Central memory CD4-positive, alpha-beta T cell (primary cell): ENCODE data around the gene PYGB.
A peak's percentile ranks its signal among the peaks of the same experiment; 100 is the strongest.

Experiments
- DNase-seq: peaks from one replicate; pipeline ENCODE4 v3.0.0; 2022

The PYGB gene

GRCh38 chr20:25283221-25283951, 35.5 kb downstream of the PYGB start:
- DNase-seq, result no peak

DNA sequence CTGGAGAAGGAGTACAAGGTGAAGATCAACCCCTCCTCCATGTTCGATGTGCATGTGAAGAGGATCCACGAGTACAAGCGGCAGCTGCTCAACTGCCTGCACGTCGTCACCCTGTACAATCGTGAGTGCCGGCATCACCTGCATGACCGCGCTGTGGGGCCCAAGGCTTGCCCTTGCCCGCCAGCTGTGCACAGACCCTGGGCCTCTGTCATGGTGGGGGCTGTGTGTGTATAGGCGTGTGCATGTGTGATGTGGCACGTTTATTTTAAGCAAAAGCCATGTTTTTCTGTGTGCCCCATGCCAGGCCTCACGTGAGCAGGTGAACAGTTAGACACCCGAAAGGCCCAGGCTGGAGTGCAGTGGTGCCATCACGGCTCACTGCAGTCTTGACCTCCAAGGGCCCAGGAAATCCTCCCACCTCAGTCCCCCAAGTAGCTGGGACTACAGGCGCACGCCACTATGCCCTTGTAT, 36.3 kb downstream of the PYGB start:
- DNase-seq, result no peak

GRCh38 chr20:25285091-25285647, 37.3 kb downstream of the PYGB start:
- DNase-seq, result no peak

DNA sequence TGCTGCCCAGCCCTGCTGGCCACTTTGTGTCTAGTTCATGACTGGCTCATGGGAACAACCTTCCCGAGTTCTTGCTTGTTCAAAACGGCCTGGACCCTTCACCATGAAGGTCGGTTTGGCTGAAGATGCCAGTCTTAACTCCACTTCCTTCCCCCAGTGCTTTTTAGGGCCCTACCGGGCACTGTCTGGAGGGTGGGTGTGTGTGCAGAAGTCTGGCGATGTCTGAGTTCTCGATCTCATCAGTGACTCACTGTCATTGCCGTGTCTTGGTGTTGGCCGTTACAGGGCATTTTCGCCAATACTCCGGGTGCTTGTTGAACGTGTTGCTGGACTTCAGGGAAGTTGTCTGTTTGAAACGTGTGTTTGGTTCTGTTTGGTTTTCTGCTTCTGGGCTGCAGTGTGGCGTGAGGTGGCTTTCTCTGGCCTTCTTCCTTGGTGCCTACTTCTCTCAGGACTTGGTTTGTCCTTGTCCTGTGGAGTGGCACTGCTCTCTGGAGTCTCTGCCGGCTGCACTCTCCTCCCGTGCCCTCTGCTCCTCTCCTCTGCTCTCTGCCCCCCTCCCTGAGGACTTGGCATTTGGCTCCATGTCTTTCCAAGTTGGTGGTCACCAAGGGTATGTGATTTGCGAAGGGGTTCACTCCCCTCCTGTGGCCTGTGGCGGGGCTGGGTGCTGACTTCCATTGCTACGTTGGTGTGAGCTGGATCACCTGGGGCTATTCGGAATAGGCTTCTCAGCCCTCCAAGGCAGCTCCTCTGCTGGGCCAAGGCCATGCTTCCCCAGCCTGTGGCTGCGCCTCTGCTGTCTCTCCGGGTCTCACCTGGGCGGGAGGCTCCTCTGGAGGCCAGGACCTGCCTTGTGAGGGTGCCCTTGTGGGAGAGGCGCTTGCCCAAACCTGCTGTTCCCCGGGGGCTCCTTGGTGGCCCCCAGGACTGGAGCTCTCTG, 38.2 kb downstream of the PYGB start:
- DNase-seq, result no peak

- DNase-seq, result no peak
Measured at GRCh38 chr20:25286917-25287316, 39.0 kb downstream of the PYGB start.

GRCh38 chr20:25287631-25288290, 39.9 kb downstream of the PYGB start:
- no peak for DNase-seq

- no peak for DNase-seq
Measured at GRCh38 chr20:25288291-25289181, 40.7 kb downstream of the PYGB start.

- DNase-seq, result no peak
Measured at GRCh38 chr20:25289886-25290597, 42.2 kb downstream of the PYGB start.

GRCh38 chr20:25290646-25291431, 43.0 kb downstream of the PYGB start:
- DNase-seq, result no peak

GRCh38 chr20:25291432-25292133, 43.7 kb downstream of the PYGB start:
- DNase-seq, result no peak

DNA sequence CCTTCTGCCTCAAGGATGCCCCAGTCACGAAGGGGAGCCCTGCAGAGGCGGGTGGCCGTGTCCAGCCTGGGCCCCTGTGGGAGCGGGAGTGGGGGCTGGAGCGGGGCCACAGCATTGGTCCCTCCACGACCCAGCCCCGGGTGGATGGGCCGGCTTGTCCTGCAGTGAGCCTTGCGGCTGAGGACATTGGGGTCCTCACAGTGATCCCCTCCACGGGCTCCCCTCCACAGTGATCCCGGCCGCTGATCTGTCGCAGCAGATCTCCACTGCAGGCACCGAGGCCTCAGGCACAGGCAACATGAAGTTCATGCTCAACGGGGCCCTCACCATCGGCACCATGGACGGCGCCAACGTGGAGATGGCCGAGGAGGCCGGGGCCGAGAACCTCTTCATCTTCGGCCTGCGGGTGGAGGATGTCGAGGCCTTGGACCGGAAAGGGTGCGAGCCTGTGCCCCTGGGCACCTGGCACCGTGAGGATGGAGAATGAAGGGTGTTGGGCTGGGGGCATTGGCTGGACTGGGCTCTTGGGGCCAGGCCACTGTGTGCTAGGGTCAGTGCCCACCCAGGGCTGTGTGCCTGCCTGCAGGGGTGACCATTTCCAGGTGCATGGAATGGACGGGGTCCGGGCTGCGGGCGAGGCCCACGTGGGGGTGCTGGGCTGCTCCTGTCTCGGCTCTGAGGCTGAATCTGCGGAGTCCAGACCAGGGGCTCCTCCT, 44.4 kb downstream of the PYGB start:
- DNase-seq, result no peak

GRCh38 chr20:25293507-25293906, 45.6 kb downstream of the PYGB start:
- DNase-seq, result no peak

- DNase-seq, result no peak
Measured at GRCh38 chr20:25293910-25294458, 46.1 kb downstream of the PYGB start.

DNA sequence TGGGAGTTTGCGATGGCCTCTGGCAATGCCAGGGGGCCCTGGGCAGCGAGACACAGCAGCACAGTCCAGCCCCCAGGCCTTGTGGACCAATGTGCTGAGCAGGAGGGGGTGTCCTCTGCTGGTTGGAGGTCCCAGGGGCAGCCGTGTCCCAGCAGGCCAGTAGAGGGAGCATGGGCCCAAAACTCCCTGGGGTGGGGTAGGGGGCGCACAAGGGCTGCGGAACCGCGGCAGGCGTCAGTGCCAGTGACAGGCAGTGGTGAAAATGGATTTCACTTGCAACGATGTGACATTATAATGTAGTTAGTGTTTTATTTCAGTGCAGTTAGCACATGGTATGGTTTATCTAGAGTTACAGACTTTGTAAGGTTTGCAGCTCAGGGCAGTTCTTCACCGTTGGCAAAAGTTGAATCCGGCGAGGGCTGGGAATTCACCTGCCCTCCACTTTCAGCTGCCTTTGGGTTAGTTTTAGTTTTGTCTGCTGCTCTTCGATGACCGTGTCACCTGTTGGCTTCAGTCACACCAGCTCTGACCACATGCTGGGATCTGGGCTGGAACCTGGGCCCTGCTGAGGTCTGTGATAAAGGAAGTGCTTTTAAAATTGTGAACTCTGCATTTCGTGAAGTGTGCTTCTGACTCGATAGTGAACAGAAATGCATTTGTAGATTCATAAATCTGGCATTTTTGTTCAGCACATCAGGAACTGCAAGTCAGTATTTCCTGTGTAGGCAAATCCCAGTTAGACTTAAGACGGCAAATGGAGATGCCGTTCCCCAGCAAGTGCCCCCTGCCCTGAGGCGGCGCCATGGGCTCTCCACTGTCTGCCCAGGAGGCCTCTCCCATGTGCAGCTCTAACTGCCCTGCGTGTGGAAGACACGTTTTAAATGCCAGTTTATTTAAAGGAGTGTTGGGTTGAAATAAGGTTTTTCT, 46.8 kb downstream of the PYGB start:
- DNase-seq, result peak; percentile 27

DNA sequence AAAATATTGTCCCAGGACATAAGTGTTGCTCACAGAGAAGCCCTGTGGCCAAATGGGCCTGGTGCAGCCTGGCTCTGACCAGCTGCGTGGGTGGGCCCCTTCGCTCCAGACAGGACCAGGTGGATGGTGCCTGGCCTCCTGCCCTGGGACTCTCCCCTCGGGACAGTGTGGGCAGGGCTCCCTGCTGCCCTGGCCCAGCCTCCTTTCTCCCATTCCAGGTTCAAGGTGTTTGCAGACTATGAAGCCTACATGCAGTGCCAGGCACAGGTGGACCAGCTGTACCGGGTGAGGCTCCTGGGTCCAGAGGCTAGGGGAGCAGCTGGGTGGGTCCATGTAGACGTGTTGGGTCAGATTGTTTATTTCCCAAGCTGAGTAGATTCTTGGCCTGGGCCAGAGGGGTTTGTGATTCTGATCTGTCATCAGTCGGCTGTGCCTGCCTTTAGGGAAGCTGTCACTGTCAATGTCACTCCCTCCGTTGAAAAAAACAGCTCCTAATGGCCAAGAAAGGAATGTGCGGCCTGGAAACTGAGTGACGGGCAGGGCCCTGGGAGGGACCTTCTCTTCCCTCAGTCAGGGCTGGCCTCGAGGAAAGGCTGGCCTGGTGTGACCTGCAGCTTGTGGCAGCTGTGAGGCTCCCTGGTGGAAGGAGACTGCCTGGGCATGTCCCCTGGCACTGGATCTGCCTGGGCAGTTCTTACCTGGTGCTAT, 47.7 kb downstream of the PYGB start:
- DNase-seq, result no peak
